OCI-LY1 (cell line): ENCODE data around the gene SLC9A7.

Source experiments
- CTCF ChIP-seq: fragments of 200-600 bp; sonication (generic), shearing (Covaris generic); IDR thresholded peaks from 2 replicates; pipeline ENCODE4 v1.5.1; 2017; ENCODE audit warnings: mild to moderate bottlenecking, antibody characterized with exemption, low read length, moderate library complexity, mixed read lengths
- EZH2 ChIP-seq: fragments of 200-600 bp; sonication (generic), shearing (Covaris generic); IDR thresholded peaks from 2 replicates; pipeline ENCODE4 v1.8.0; 2017; ENCODE audit warnings: borderline replicate concordance, mixed run types, mild to moderate bottlenecking, antibody characterized with exemption, low read length, moderate library complexity, mixed read lengths

GRCh38 chrX:46744009-46744408 is 14.9 kb downstream of the SLC9A7 start:
- TF ChIP-seq CTCF: no peak
- no peak for TF ChIP-seq EZH2
